KBM-7 (cell line): ENCODE data around the gene SIT1.

Source experiments
- DNase-seq: peaks from one replicate; pipeline ENCODE4 v3.0.0-alpha.2; 2015
- in situ Hi-C: fragments of 300-500 bp; cut with MboI; formaldehyde crosslinking; loops from 2 replicates; pipeline ENCODE4 v1.14.3; 2020; ENCODE audit warnings: low sequenced_read_pairs, low pct_unique_long_range_greater_than_20kb, mixed read lengths

The SIT1 gene

DNA sequence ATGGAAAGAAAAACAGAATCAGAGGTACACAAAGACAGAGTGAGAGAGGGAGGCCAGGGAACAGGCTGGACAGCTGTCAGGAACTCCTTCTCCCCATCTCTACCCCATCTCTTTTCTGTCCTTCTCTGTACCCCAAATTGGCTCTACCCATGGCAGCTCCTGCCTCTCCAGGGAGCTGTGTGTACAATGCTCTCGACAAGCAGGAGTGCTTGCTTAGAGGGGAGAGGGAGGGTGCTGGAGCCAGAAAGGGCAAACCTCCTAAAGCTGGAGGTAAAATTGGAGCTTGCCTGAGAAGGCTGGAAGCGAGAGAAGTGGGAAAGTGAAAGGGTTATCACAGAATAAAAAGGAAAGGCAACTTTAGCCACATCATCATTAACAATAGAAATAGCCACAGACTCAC is 32.6 kb upstream of the SIT1 start:
- in situ Hi-C loops = no loop called here
- DNase-seq = no peak

DNA sequence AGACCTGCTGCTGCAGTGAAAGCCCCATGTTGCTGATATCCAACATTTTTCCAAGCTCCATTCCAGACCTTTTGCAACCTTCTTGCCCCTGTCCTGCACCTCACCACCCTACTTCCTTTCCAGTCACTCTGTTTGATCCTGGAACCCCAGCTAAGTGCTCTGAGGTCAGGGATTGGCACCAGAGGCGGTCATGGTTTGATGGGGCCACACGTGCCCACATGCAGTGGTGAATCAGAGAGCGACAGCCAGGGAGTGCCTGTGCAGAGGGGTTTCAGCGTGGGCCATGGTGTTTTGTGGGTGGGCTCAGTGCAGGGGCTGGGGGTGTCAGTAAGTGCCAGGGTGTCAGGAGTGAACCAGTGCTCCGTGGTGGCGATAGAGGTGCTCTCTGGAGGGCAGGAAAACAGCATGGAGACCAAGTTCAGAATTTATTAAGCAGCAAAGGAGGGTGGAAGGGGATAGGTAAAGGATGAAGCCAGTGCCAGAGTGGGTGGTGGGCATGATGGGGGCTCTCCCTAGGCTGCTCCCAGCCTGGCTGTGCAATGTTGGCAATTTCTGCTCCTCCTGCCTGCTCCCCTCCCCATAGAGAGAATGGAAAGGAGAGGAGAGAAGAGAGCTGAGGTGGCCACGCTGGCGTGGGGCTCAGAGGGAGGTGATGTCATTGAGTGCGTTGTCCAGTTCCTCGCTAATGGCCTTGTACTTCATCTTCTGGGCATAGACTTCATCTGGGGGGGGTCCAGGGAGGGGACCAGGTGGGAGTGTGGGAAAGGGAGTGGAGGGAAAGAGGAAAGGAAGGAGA is 32.0 kb upstream of the SIT1 start:
- no peak for DNase-seq
- in situ Hi-C loops = no loop called here

DNA sequence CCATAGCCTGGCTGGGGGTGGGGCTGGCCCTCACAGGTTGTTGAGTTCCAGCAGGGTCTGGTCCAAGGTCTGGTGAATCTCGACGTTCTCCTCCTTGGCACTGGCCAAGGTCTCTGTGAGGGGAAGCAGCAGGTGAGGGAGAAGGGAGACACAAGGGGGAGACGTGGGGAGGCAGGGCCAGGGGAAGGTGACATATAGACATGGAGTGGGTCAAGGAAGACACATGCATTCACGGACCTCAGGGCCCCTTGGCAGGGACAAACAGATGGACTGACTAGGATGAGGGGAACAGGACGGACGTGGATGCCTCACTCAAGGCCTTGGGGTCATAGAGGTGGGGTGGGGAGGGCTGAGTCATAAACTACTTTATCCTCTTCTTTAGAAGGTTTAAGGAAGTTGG is 31.3 kb upstream of the SIT1 start:
- DNase-seq = no peak
- in situ Hi-C loops = no loop called here

DNA sequence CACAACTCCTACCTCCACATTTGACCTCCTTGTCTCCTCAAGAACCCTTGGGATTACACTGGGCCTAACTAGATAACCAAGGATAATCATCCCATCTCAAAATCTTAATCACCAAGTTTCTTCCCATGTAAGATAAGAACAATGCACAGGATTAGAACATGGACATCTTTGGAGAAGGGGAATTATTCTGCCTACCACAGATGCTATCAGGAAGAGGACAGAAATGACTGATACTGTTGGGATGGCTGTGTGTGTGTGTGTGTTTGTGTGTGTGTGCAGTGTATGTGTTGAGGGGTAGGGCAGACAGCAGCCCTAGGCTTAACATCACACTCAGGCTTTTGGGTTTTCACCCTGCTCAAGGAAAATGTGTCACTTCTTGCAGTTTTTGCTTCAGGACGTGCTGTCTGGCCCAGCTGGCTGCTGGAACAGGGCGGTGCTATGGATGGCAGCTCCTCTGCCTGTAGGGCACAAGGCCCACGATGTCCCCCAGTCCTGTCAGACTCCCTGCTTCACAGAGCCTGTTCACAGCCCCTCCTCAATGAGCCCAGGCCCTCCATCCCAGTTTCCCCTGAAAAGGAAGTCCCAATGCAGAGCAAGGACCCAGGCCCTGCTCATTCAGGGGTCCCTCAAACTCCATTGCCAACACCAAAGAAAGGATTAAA is 30.7 kb upstream of the SIT1 start:
- in situ Hi-C loops = no loop called here
- DNase-seq = no peak

DNA sequence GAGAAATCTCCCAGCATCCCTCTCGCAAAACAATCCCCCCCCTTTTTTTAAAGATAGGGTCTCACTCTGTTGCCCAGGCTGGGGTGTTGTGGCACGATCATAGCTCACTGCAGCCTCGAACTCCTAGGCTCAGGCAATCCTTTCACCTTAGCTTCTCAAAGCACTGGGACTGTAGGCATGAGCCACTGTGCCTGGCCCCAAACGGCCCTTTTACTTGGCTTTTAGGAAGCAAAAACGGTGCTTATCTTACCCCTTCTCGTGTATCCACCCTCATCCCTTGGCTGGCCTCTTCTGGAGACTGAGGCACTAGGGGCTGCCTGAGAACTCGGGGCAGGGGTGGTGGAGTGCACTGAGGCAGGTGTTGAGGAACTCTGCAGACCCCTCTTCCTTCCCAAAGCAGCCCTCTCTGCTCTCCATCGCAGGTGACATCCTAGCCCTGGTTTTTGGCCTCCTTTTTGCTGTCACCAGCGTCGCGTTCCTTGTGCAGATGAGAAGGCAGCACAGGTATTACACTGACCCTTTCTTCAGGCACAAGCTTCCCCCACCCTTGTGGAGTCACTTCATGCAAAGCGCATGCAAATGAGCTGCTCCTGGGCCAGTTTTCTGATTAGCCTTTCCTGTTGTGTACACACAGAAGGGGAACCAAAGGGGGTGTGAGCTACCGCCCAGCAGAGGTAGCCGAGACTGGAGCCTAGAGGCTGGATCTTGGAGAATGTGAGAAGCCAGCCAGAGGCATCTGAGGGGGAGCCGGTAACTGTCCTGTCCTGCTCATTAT is 29.8 kb upstream of the SIT1 start:
- in situ Hi-C loops = no loop called here
- DNase-seq = no peak

DNA sequence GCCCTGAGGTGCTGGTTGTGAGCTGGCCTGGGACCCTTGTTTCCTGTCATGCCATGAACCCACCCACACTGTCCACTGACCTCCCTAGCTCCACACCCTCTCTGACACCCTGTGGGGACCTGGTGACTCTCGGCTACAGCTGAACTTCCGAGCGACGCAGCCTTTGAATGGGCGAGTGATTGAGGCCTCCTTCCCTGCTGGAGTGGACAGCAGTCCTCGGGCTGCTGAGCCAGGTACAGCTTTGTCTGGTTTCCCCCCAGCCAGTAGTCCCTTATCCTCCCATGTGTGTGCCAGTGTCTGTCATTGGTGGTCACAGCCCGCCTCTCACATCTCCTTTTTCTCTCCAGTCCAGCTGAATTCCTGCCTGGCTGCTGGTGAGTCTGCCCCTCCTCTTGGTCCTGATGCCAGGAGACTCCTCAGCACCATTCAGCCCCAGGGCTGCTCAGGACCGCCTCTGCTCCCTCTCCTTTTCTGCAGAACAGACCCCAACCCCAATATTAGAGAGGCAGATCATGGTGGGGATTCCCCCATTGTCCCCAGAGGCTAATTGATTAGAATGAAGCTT is 29.1 kb upstream of the SIT1 start:
- in situ Hi-C loops = no loop called here
- no peak for DNase-seq

DNA sequence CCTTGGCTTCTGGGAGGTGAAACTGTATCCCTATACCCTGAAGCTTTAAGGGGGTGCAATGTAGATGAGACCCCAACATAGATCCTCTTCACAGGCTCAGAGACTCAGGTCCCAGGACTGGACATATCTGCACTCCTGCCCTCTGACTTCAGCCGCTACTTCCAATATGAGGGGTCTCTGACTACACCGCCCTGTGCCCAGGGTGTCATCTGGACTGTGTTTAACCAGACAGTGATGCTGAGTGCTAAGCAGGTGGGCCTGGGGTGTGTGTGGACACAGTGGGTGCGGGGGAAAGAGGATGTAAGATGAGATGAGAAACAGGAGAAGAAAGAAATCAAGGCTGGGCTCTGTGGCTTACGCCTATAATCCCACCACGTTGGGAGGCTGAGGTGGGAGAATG is 28.4 kb upstream of the SIT1 start:
- in situ Hi-C loops = no loop called here
- DNase-seq = no peak

DNA sequence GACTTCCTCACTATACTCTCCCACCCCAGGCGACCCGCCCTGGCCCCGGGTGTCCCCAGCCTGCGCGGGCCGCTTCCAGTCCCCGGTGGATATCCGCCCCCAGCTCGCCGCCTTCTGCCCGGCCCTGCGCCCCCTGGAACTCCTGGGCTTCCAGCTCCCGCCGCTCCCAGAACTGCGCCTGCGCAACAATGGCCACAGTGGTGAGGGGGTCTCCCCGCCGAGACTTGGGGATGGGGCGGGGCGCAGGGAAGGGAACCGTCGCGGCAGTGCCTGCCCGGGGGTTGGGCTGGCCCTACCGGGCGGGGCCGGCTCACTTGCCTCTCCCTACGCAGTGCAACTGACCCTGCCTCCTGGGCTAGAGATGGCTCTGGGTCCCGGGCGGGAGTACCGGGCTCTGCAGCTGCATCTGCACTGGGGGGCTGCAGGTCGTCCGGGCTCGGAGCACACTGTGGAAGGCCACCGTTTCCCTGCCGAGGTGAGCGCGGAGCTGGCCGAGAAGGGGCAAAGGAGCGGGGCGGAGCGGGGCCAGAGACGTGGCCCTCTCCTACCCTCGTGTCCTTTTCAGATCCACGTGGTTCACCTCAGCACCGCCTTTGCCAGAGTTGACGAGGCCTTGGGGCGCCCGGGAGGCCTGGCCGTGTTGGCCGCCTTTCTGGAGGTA is 25.1 kb upstream of the SIT1 start:
- DNase-seq = no peak
- in situ Hi-C loops = no loop called here

DNA sequence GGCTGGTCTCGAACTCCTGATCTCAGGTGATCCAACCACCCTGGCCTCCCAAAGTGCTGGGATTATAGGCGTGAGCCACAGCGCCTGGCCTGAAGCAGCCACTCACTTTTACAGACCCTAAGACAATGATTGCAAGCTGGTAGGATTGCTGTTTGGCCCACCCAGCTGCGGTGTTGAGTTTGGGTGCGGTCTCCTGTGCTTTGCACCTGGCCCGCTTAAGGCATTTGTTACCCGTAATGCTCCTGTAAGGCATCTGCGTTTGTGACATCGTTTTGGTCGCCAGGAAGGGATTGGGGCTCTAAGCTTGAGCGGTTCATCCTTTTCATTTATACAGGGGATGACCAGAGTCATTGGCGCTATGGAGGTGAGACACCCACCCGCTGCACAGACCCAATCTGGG is 24.5 kb upstream of the SIT1 start:
- in situ Hi-C loops = no loop called here
- no peak for DNase-seq

DNA sequence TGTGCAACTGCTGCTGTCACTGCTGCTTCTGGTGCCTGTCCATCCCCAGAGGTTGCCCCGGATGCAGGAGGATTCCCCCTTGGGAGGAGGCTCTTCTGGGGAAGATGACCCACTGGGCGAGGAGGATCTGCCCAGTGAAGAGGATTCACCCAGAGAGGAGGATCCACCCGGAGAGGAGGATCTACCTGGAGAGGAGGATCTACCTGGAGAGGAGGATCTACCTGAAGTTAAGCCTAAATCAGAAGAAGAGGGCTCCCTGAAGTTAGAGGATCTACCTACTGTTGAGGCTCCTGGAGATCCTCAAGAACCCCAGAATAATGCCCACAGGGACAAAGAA is 23.3 kb upstream of the SIT1 start:
- in situ Hi-C loops = no loop called here
- DNase-seq = no peak

DNA sequence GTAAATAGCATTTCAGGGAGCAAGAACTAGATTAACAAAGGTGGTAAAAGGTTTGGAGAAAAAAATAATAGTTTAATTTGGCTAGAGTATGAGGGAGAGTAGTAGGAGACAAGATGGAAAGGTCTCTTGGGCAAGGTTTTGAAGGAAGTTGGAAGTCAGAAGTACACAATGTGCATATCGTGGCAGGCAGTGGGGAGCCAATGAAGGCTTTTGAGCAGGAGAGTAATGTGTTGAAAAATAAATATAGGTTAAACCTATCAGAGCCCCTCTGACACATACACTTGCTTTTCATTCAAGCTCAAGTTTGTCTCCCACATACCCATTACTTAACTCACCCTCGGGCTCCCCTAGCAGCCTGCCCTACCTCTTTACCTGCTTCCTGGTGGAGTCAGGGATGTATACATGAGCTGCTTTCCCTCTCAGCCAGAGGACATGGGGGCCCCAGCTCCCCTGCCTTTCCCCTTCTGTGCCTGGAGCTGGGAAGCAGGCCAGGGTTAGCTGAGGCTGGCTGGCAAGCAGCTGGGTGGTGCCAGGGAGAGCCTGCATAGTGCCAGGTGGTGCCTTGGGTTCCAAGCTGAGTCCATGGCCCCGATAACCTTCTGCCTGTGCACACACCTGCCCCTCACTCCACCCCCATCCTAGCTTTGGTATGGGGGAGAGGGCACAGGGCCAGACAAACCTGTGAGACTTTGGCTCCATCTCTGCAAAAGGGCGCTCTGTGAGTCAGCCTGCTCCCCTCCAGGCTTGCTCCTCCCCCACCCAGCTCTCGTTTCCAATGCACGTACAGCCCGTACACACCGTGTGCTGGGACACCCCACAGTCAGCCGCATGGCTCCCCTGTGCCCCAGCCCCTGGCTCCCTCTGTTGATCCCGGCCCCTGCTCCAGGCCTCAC is 22.6 kb upstream of the SIT1 start, which contains the start of gene CA9:
TSS of gene CA9 (plus strand) at position 797 of the 893 bp plus-strand sequence. CDS start at position 829, 32 bp downstream.
- in situ Hi-C loops = no loop called here
- no peak for DNase-seq

DNA sequence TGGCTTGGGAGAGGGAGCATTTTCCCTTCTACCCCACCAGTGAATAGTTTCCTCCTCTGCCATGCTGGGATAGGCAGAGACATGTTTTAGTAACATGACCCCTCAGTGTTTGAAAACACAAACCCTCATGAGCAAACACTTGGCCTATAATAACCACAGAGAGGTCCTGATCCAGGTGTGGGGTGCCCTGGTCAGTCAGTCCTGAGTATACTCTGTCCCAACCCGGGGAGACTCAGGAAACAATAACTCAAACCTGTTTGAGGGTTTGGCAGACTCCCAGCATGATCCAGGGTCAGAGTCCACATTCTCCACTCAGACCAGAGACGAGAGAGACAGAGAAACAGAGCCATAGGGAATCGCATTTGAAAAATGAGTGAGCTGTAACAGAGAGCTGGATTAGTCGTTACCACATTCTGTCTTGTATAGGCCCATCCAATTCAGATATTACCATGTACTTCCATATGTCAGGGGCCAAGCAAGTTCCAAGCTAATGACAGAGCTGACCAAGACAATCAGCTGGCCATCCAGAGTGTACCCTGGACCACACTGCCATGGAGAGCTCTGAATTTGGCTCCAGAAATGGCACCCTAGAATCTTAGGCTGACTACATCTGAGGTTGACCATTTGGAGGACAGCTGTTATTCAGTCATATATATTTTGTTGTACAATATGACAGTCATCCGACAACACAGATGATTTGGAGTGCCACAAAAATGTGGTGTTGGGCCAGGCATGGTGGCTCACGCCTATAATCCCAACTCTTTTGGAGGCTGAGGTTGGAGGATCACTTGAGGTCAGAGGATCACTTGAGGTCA is 18.8 kb upstream of the SIT1 start:
- no peak for DNase-seq
- in situ Hi-C loops = loop anchor here (10.0 kb wide), 1 partner anchor 55 kb away; no protein-coding TSS in a partner anchor

DNA sequence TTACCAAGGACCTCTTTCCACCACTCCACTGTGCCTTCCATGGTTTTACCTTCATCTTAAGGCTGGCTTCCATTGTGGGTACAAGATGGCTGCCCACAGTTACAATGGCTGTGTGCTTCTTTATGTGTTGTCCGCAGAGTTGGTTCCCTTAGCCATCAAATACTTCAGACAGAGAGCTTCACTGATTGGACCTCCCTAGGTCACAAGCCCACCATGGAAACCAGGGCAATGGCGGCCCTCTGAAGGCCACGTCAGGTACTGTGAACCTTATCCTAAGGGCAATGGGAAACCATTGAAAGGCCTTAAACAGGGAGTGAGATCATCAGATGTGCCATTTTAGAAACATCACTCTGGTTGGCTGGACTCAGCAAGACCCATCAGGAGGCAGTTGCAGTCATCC is 17.2 kb upstream of the SIT1 start:
- in situ Hi-C loops = loop anchor here (10.0 kb wide), 1 partner anchor 57 kb away; no protein-coding TSS in a partner anchor

DNA sequence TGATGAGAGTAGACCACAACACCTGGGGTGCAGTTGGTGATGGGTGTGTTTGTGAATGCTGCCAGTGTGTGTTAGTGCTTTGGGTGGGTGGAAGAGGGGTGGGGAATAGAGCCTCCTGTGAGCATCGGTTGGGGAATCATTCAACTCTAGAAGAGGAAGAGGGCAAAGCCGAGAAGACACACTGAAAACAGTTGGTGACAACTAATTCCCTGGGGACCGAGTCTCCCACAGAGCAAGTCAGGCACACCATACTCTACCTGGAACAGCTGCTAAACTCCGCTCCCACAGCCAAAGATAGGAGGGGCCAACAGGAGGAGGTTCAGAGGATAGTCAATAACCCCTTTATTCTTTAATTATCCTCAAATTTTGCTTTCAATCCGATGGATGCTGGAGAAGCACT is 15.8 kb upstream of the SIT1 start:
- in situ Hi-C loops = loop anchor here (10.0 kb wide), 1 partner anchor 58 kb away; no protein-coding TSS in a partner anchor
- DNase-seq = no peak

More for the DNA sequence above, 17.2 kb upstream of the SIT1 start:
- no peak for DNase-seq

DNA sequence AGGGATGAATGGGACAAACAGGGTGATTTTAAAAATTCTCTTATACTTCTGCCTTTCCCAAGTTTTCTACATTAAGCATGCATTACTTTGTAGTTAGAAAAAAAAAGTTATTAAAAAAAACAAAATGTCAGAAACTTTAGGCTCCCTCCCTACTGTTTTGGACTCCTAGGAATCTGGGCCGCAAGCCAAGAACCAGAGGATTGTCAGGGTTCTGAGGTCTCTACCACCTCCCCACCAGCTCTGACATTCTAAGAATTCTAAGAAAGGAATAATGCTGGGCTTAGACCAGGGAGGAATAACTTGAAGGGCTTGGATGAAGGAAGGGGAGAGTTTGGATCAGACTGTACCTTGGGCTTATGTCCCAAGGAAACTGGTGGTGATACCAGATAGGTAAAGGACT is 15.3 kb upstream of the SIT1 start:
- in situ Hi-C loops = loop anchor here (10.0 kb wide), 1 partner anchor 59 kb away; no protein-coding TSS in a partner anchor
- DNase-seq = no peak

DNA sequence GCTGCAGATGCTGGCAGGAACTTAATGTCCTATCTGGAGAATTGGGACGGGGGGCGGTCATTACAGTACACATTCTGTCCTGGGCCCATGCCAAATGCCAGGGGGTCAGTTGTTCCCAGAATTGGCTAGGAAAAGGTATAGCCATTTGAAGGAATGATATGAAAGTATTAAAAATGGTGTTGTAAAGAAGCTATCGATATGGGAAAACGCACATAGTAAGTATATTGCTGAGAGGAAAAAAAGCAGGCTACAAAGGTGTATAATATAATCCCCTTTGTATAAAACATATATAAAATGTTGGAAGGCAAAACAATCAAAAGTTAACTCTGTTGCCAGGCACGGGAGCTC is 14.7 kb upstream of the SIT1 start:
- no peak for DNase-seq
- in situ Hi-C loops = loop anchor here (10.0 kb wide), 1 partner anchor 59 kb away; no protein-coding TSS in a partner anchor
